Panc1 (cell line): ENCODE data around the gene AK8. TPM values are rescaled to one million over a fixed set of nuclear protein-coding genes. Genes with fewer than 3 reads are reported as not detected.

Experiments
- ATAC-seq: fragments of 200-7000 bp; cut with Tn5 transposase; 2 replicates; pipeline ENCODE4 v1.9.1; 2020; ENCODE audit warnings: mild to moderate bottlenecking, moderate library complexity
- BruUV-seq: library from RNA; stranded (reverse); fragments of 400-500 nt; replicated peaks from 2 replicates; lab custom pipeline; 2021; lab: Mats Ljungman, UMichigan
- CTCF ChIA-PET: fragments of 300-600 bp; sonication (Branson Sonifier 250); formaldehyde crosslinking; loops from one replicate; lab custom pipeline; 2022; ENCODE audit warnings: antibody characterized with exemption; lab: Charles Lee
- POLR2A ChIA-PET: fragments of 300-600 bp; sonication (Branson Sonifier 250); formaldehyde crosslinking; loops from one replicate; lab custom pipeline; 2022; ENCODE audit warnings: antibody characterized with exemption; lab: Charles Lee
- DNase-seq: peaks from one replicate; pipeline ENCODE4 v3.0.0-alpha.2; 2010; ENCODE audit warnings: low read depth, low spot score
- H3K27ac ChIP-seq: 2 replicates; pipeline ENCODE4 v1.5.1; 2011; ENCODE audit warnings: mild to moderate bottlenecking, low read length, inconsistent platforms
- H3K27me3 ChIP-seq: fragments of 200-500 bp; sonication (Bioruptor generic); 2 replicates; pipeline ENCODE4 v1.6.0; 2014; ENCODE audit warnings: low read length, inconsistent platforms; ENCODE audit not compliant: control insufficient read depth, insufficient read depth
- H3K36me3 ChIP-seq: fragments of 200-500 bp; sonication (Bioruptor generic); 2 replicates; pipeline ENCODE4 v1.5.1; 2014; ENCODE audit warnings: inconsistent platforms, mild to moderate bottlenecking, low read length, moderate library complexity; ENCODE audit not compliant: control insufficient read depth, insufficient read depth
- H3K4me1 ChIP-seq: 2 replicates; pipeline ENCODE4 v1.5.1; 2011; ENCODE audit warnings: inconsistent platforms, mild to moderate bottlenecking, low read length, moderate library complexity; ENCODE audit not compliant: control insufficient read depth, insufficient read depth
- H3K4me3 ChIP-seq, 2 experiments: 2 replicates each; pipeline ENCODE4 v1.5.1; 2011 to 2012; ENCODE audit warnings: low read depth in 2 of 2, low read length in 2 of 2, mild to moderate bottlenecking in 2 of 2, inconsistent platforms in 1 of 2, moderate library complexity in 1 of 2
- H3K9me3 ChIP-seq: fragments of 200-500 bp; sonication (Bioruptor generic); 2 replicates; pipeline ENCODE4 v1.5.1; 2014; ENCODE audit warnings: low read depth, mild to moderate bottlenecking, inconsistent platforms, low read length, moderate library complexity; ENCODE audit not compliant: control insufficient read depth, insufficient read depth
- POLR2AphosphoS5 ChIP-seq: IDR thresholded peaks from 2 replicates; pipeline ENCODE4 v1.6.1; 2012; ENCODE audit warnings: mild to moderate bottlenecking, low read depth, low read length, moderate library complexity
- SIN3A ChIP-seq: IDR thresholded peaks from 2 replicates; pipeline ENCODE4 v1.6.1; 2012; ENCODE audit warnings: low read depth, mild to moderate bottlenecking, low read length, moderate library complexity, borderline replicate concordance; ENCODE audit not compliant: insufficient read depth
- TCF7L2 ChIP-seq: IDR thresholded peaks from 2 replicates; pipeline ENCODE4 v1.6.1; 2011; ENCODE audit warnings: mild to moderate bottlenecking, low read depth, low read length, inconsistent platforms
- in situ Hi-C: cut with HindIII; loops from 2 replicates; pipeline ENCODE4 v1.10.0; 2016; ENCODE audit warnings: low sequenced_read_pairs, low pct_unique_long_range_greater_than_20kb
- intact Hi-C: fragments of 100-400 bp; cut with micrococcal nuclease; formaldehyde crosslinking; loops from one replicate; pipeline ENCODE4 v1.10.0; 2022; ENCODE audit not compliant: unreplicated experiment
- total RNA-seq: library from RNA; stranded (reverse); gene quantifications from one replicate; pipeline ENCODE4 v1.2.1, GENCODE V29; 2021; ENCODE audit not compliant: unreplicated experiment
- TF ChIP-seq, protein P1 (sequence below): fragments of 450-650 bp; IDR thresholded peaks from 2 replicates; pipeline ENCODE4 v1.5.1; 2017; ENCODE audit warnings: mild to moderate bottlenecking
- TF ChIP-seq, protein P2 (sequence below), 2 experiments: IDR thresholded peaks; 2 replicates each; pipeline ENCODE4 v1.6.1; 2011 to 2012; ENCODE audit warnings: low read depth in 2 of 2, control low read depth in 1 of 2, low read length in 1 of 2, mild to moderate bottlenecking in 1 of 2, moderate library complexity in 1 of 2; ENCODE audit not compliant: insufficient read depth in 1 of 2

Gene AK8
- total RNA-seq, 1 experiment from 2014 or later, result 0.39 TPM

DNA sequence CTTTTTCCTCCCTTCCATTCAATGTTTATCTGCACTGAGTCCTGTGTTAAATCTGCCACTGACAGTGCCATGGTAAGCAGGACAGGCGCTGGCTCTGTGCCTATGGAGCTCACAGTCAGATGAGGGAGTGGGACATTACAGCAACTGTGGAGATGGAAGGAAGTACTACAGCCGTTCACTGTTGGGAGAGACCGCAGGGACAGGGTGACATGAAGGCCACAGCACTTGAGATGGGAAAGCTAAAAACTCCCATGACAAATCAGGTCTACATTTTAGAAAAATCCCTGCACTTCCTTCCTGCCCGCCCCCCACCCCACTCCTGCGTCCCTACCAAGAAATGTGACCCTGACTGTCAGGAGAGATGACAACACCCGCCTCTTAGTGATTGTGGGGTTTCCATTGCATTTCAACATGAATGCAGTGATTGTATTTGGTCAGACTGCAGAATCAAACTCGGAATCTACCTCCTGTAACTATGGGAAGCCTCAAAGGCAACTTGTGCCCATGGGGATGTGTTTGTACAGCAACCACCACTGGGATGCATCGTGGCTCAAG lies 151.4 kb downstream of the AK8 start:
- no TSS peak for BruUV-seq
- H3K27ac ChIP-seq, result no peak overlapping the region
- H3K4me1 ChIP-seq, result no peaks in the 10 kb centered on the region
- intact Hi-C loops (no loop called here), in situ Hi-C loops (no loop called here)
- H3K4me3 ChIP-seq, result no peak overlapping the region
- ChIA-PET CTCF (no interaction called here), POLR2A (interaction anchor here (0.6 kb wide), 1 partner anchor 37 kb away, joined by 11 read pairs; no protein-coding TSS in a partner anchor)
- no peaks in the 10 kb centered on the region for H3K27me3 ChIP-seq
- ATAC-seq, result no peak
- no peaks in the 10 kb centered on the region for H3K36me3 ChIP-seq
- H3K9me3 ChIP-seq, result no peaks in the 10 kb centered on the region
- no peak for TF ChIP-seq SIN3A
- TF ChIP-seq, protein P1, sequence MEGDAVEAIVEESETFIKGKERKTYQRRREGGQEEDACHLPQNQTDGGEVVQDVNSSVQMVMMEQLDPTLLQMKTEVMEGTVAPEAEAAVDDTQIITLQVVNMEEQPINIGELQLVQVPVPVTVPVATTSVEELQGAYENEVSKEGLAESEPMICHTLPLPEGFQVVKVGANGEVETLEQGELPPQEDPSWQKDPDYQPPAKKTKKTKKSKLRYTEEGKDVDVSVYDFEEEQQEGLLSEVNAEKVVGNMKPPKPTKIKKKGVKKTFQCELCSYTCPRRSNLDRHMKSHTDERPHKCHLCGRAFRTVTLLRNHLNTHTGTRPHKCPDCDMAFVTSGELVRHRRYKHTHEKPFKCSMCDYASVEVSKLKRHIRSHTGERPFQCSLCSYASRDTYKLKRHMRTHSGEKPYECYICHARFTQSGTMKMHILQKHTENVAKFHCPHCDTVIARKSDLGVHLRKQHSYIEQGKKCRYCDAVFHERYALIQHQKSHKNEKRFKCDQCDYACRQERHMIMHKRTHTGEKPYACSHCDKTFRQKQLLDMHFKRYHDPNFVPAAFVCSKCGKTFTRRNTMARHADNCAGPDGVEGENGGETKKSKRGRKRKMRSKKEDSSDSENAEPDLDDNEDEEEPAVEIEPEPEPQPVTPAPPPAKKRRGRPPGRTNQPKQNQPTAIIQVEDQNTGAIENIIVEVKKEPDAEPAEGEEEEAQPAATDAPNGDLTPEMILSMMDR, result no peak
- no peak for TF ChIP-seq POLR2AphosphoS5
- no peak for TF ChIP-seq TCF7L2
- TF ChIP-seq, protein P2, sequence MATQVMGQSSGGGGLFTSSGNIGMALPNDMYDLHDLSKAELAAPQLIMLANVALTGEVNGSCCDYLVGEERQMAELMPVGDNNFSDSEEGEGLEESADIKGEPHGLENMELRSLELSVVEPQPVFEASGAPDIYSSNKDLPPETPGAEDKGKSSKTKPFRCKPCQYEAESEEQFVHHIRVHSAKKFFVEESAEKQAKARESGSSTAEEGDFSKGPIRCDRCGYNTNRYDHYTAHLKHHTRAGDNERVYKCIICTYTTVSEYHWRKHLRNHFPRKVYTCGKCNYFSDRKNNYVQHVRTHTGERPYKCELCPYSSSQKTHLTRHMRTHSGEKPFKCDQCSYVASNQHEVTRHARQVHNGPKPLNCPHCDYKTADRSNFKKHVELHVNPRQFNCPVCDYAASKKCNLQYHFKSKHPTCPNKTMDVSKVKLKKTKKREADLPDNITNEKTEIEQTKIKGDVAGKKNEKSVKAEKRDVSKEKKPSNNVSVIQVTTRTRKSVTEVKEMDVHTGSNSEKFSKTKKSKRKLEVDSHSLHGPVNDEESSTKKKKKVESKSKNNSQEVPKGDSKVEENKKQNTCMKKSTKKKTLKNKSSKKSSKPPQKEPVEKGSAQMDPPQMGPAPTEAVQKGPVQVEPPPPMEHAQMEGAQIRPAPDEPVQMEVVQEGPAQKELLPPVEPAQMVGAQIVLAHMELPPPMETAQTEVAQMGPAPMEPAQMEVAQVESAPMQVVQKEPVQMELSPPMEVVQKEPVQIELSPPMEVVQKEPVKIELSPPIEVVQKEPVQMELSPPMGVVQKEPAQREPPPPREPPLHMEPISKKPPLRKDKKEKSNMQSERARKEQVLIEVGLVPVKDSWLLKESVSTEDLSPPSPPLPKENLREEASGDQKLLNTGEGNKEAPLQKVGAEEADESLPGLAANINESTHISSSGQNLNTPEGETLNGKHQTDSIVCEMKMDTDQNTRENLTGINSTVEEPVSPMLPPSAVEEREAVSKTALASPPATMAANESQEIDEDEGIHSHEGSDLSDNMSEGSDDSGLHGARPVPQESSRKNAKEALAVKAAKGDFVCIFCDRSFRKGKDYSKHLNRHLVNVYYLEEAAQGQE (IDR thresholded peaks at IDR 0.05; ENCODE audit: insufficient read depth in 1 of 2, low read depth in 2 of 2, low read length in 1 of 2), result no peak
- DNase-seq, result no peak

DNA sequence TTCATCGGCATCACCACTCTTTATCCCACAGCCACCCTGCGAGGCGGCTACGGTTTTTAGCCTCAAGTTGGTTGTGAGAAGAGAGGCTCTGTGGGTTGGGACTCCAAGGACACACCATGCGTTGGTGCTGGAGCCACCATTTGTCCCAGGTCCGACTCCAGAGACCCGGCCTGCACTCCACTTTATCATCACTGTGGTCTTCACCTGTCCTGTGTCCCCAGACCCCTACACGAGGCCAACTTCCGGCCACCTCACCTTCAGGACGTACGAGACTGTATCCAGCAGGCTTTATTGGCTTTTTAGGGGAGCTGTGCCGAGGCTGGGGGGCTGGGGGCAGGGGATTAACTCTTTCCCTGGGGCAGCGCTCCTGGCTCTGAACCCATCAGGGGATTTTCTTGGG lies 152.8 kb downstream of the AK8 start:
- Histone ChIP-seq H3K27ac (no peak overlapping the region), H3K4me3 (no peak overlapping the region), H3K36me3 (no peaks in the 10 kb centered on the region), H3K9me3 (no peaks in the 10 kb centered on the region), H3K27me3 (no peaks in the 10 kb centered on the region), H3K4me1 (no peaks in the 10 kb centered on the region)
- ATAC-seq (no peak), DNase-seq (no peak)
- BruUV-seq, result no TSS peak
- ChIA-PET POLR2A (no interaction called here), CTCF (no interaction called here)
- intact Hi-C loops (no loop called here), in situ Hi-C loops (no loop called here)
- TF ChIP-seq TCF7L2 (no peak), SIN3A (no peak), POLR2AphosphoS5 (no peak)
- TF ChIP-seq, protein P1, result no peak
- TF ChIP-seq, protein P2 (IDR thresholded peaks at IDR 0.05; ENCODE audit: insufficient read depth in 1 of 2, low read depth in 2 of 2, low read length in 1 of 2), result no peak
